Ectodermal cell (in vitro differentiated cells): Measurements from ENCODE around the gene DEPDC1.

Experiments
- H3K27ac ChIP-seq: 2 replicates; pipeline ENCODE4 v1.7.0; 2013; ENCODE audit warnings: mild to moderate bottlenecking, low read depth, low read length; ENCODE audit not compliant: insufficient read depth, poor library complexity, severe bottlenecking
- H3K27me3 ChIP-seq: 2 replicates; pipeline ENCODE4 v1.7.0; 2013; ENCODE audit warnings: mild to moderate bottlenecking, low read length; ENCODE audit not compliant: insufficient read depth, control insufficient read depth, poor library complexity, severe bottlenecking
- H3K36me3 ChIP-seq: one replicate; pipeline ENCODE4 v1.7.0; 2013; ENCODE audit warnings: low read length; ENCODE audit not compliant: control insufficient read depth, insufficient read depth
- H3K4me1 ChIP-seq: one replicate; pipeline ENCODE4 v1.7.0; 2013; ENCODE audit warnings: low read length; ENCODE audit not compliant: control insufficient read depth, insufficient read depth
- H3K4me3 ChIP-seq: 2 replicates; pipeline ENCODE4 v1.7.0; 2013; ENCODE audit warnings: low read depth, low read length, control low read depth; ENCODE audit not compliant: insufficient read depth
- H3K9me3 ChIP-seq: 2 replicates; pipeline ENCODE4 v1.7.0; 2013; ENCODE audit warnings: mild to moderate bottlenecking, low read length, moderate library complexity; ENCODE audit not compliant: control insufficient read depth
- WGBS, 2 experiments: methylation state at CpG; one replicate each; pipeline ENCODE4 v1.1.7; 2013; ENCODE audit warnings: missing lambda C conversion rate in 2 of 2; 5-methylcytosine and 5-hydroxymethylcytosine counted together

The DEPDC1 gene

GRCh38 chr1:68453060-68453670 is 43.7 kb downstream of the DEPDC1 start:
- H3K36me3 ChIP-seq: no peaks in the 10 kb centered on the region
- WGBS, 2 experiments: 95% methylated on average over 8 of the region's 8 CpGs

GRCh38 chr1:68449901-68450300 is 47.0 kb downstream of the DEPDC1 start, which contains the start of gene RPE65:
Gene RPE65 (minus strand): TSS chr1:68449954. CDS start chr1:68449905, 49 bp downstream.
- 80 to 83% methylated on average over 1 of the region's 1 CpG for WGBS, 2 experiments
- Histone ChIP-seq H3K4me1 (no peaks in the 10 kb centered on the region), H3K9me3 (no peaks in the 10 kb centered on the region), H3K36me3 (no peaks in the 10 kb centered on the region), H3K27me3 (no peaks in the 10 kb centered on the region), H3K27ac (no peak within 1 kb of the TSS), H3K4me3 (no peak within 1 kb of the TSS)

More at GRCh38 chr1:68453060-68453670, 43.7 kb downstream of the DEPDC1 start:
- Histone ChIP-seq H3K4me1 (no peaks in the 10 kb centered on the region), H3K4me3 (no peak overlapping the region), H3K27ac (no peak overlapping the region), H3K9me3 (no peaks in the 10 kb centered on the region), H3K27me3 (no peaks in the 10 kb centered on the region)

GRCh38 chr1:68448365-68448764 is 48.5 kb downstream of the DEPDC1 start:
- H3K27me3 ChIP-seq: no peaks in the 10 kb centered on the region
- 83 to 89% methylated on average over 7 of the region's 7 CpGs for WGBS, 2 experiments
- no peak overlapping the region for H3K4me3 ChIP-seq
- H3K36me3 ChIP-seq: no peaks in the 10 kb centered on the region
- no peak overlapping the region for H3K27ac ChIP-seq
- H3K4me1 ChIP-seq: no peaks in the 10 kb centered on the region
- H3K9me3 ChIP-seq: no peaks in the 10 kb centered on the region

GRCh38 chr1:68445709-68446108 is 51.2 kb downstream of the DEPDC1 start:
- no peaks in the 10 kb centered on the region for H3K27me3 ChIP-seq
- H3K4me1 ChIP-seq: no peaks in the 10 kb centered on the region
- H3K4me3 ChIP-seq: no peak overlapping the region
- no peak overlapping the region for H3K27ac ChIP-seq
- H3K9me3 ChIP-seq: no peaks in the 10 kb centered on the region
- WGBS, 2 experiments: 79 to 80% methylated on average over 6 of the region's 6 CpGs
- no peaks in the 10 kb centered on the region for H3K36me3 ChIP-seq

GRCh38 chr1:68442822-68443556 is 53.9 kb downstream of the DEPDC1 start:
- Histone ChIP-seq H3K4me3 (no peak overlapping the region), H3K36me3 (no peaks in the 10 kb centered on the region), H3K27me3 (no peaks in the 10 kb centered on the region), H3K9me3 (no peaks in the 10 kb centered on the region), H3K4me1 (no peaks in the 10 kb centered on the region), H3K27ac (no peak overlapping the region)
- 43 to 50% methylated on average over 5 of the region's 5 CpGs for WGBS, 2 experiments

GRCh38 chr1:68442006-68442405 is 54.9 kb downstream of the DEPDC1 start:
- no peaks in the 10 kb centered on the region for H3K27me3 ChIP-seq

GRCh38 chr1:68438310-68438709 is 58.6 kb downstream of the DEPDC1 start:
- H3K27ac ChIP-seq: no peak overlapping the region
- no peaks in the 10 kb centered on the region for H3K27me3 ChIP-seq
- WGBS, 2 experiments: 76 to 85% methylated on average over 3 of the region's 3 CpGs
- no peak overlapping the region for H3K4me3 ChIP-seq
- no peaks in the 10 kb centered on the region for H3K36me3 ChIP-seq
- no peaks in the 10 kb centered on the region for H3K4me1 ChIP-seq
- no peaks in the 10 kb centered on the region for H3K9me3 ChIP-seq

More at GRCh38 chr1:68442006-68442405, 54.9 kb downstream of the DEPDC1 start:
- Histone ChIP-seq H3K36me3 (no peaks in the 10 kb centered on the region), H3K4me1 (no peaks in the 10 kb centered on the region), H3K9me3 (no peaks in the 10 kb centered on the region), H3K27ac (no peak overlapping the region), H3K4me3 (no peak overlapping the region)
- WGBS, 2 experiments: 82 to 88% methylated on average over 4 of the region's 4 CpGs

GRCh38 chr1:68433395-68433794 is 63.5 kb downstream of the DEPDC1 start:
- Histone ChIP-seq H3K9me3 (no peaks in the 10 kb centered on the region), H3K4me3 (no peak overlapping the region), H3K27ac (no peak overlapping the region), H3K36me3 (no peaks in the 10 kb centered on the region), H3K27me3 (no peaks in the 10 kb centered on the region), H3K4me1 (peaks cover 4% of the 10 kb centered on the region)
- WGBS, 2 experiments: 94 to 95% methylated on average over 2 of the region's 2 CpGs

- Histone ChIP-seq H3K4me1 (peaks cover 4% of the 10 kb centered on the region), H3K36me3 (no peaks in the 10 kb centered on the region), H3K27me3 (no peaks in the 10 kb centered on the region), H3K27ac (no peak overlapping the region), H3K4me3 (no peak overlapping the region), H3K9me3 (no peaks in the 10 kb centered on the region)
- WGBS, 2 experiments: 93 to 95% methylated on average over 3 of the region's 3 CpGs
These were observed 65.8 kb downstream of the DEPDC1 start for GRCh38 chr1:68431076-68431475.

GRCh38 chr1:68429233-68429808 is 67.6 kb downstream of the DEPDC1 start:
- Histone ChIP-seq H3K27ac (no peak overlapping the region), H3K36me3 (no peaks in the 10 kb centered on the region), H3K4me1 (peaks cover 4% of the 10 kb centered on the region), H3K9me3 (no peaks in the 10 kb centered on the region), H3K4me3 (no peak overlapping the region), H3K27me3 (no peaks in the 10 kb centered on the region)
- WGBS, 2 experiments: 97 to 98% methylated on average over 2 to 4 of the region's 4 CpGs
